Stimulated activated CD8-positive, alpha-beta memory T cell treated with anti-CD3 and anti-CD28 coated beads, Interleukin-7, amount 100 ng/mL, for 24 hours (primary cell): ENCODE results near the gene SPATC1L.
"Not testable (repeated sequence)": the region's sequence is repeated elsewhere in the genome, so short reads cannot be mapped to it uniquely, and the experiment has no call there.

Experiments used
- DNase-seq: peaks from one replicate; pipeline ENCODE4 v3.0.0-alpha.2; 2020; ENCODE audit warnings: low read depth

The SPATC1L gene

DNA sequence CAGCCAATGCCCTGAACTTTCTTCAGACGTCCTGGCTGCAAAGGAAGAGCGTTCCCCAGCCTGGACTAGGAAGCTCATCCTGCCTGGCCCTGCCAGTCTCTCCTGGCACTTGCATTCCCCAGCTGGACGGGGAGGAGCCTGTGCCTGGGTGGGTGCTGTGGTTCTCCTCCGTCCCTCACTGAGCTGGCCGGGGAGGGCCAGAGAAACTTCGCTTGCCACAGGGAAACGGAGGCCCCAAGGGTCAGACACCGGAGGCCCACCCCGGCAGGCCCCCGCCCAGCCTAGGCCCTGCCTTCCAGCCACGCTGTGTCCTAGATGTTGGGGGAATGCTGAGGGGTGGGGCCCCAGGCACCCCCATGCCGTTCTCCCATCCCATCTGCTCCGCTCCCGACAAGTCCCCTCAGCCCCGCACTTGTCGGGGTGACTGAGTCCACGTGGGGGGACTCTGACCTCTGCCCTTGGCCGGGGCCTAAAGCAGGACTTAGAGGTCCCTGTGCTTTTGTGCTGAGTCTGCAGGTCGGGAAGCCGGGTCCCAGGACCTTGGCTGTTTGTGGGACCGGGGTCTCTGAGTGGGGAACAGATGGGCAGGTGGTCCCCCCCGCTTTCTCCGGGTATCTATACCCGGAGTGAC is 33.7 kb downstream of the SPATC1L start:
- no peak for DNase-seq

DNA sequence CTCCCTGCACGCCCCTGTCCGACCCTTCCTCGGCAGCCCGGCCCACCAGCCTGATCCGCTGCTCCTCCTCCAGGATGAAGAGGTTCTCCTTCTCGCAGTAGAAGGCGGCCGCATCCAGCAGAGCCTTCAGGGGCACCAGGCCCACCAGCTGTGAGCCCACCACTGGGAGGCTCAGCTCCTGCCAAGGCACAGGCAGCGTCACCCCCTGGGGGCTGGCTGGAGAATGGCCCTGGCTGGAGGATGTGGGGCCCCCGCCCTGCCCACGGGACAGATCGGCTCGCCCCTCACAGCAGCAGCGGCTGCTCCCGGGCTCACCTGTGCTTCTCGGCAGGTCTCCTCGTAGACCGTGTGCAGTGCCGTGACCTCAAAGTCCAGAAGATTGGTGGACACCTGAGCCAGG is 34.2 kb downstream of the SPATC1L start:
- DNase-seq: no peak

DNA sequence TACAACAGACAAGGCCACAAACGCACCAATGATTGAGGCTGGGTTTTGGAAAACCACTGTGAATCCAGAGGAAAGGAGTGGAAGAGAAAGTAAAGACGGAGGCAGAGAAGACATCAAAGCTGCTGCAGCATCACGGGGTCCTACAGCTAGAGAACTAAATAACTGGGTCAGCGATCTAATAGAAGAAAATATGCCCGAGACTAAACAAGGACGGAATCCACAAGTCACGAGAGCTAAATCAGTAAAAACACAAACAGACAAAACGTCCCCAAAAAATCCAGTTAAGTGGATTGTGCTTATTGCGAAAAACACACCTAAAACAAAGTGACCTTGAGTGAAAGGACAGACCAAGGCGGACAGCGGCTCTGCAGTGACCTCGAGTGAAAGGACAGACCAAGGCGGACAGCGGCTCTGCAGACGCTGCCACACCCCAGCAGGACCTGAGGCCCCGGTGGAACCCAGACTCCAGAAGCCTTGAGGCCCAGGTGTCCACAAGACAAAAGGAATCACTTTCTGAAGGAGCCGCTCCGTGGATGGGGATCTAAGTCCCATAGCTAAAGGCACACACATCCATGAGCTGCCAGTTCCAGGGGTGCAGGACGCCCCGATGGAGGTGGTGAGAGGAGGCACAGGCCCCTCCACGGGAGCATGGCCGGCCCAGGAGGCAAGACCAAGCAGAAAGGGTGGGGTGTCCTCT is 34.9 kb downstream of the SPATC1L start:
- DNase-seq: no peak

DNA sequence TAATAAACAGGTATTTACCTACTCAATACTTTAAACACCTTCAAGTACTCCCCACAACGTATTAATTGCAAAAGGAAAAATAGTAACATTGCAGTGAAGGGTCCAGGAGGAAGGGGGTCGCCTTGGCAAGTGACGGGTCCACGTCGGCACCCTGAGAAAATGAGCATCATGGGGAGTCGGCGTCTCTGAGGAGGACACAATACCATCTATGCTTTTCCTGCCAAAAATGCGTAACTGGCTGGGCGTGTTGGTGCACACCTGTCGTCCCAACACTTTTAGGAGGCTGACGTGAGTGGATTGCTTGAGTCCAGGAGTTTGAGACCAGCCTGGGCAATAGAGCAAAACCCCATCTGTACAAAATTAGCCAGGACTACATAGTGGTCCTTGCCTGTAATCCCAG is 36.2 kb downstream of the SPATC1L start:
- no peak for DNase-seq

DNA sequence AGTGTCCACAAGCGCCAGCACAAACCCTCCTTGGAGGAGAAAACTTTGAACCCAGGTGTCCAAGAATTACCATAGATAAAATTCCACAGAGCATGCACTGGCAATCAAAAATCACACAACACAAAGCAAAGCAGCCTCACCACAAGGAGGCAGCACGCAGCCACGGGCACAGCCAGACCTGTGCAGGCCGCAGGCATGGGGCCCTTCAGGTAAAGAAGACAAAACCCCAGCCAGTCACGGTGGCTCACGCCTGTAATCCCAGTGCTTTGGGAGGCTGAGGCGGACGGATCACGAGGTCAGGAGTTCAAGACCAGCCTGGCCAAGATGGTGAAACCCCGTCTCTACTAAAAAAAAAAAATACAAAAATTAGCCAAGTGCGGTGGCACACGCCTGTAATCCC is 36.8 kb downstream of the SPATC1L start:
- DNase-seq: peak; percentile 9

DNA sequence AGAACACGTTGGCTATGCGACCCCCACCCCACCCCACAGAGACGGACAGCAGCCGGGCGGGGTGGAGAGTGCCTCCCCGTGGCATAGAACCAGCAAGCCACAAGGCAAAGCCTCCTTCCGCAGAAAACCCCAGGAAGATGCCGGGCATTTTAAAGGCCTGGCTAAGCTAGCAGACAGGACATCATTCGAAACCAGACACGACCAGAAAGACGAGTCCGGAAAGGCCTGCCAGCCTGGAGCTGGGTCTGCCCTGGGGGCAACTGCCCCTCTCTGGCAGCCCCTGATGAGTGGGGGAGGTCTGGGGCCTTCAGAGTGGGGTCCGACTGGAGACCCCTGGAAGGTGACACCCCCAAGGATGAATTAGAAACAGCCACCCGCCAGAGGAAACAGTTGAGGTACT is 37.4 kb downstream of the SPATC1L start:
- DNase-seq: no peak

DNA sequence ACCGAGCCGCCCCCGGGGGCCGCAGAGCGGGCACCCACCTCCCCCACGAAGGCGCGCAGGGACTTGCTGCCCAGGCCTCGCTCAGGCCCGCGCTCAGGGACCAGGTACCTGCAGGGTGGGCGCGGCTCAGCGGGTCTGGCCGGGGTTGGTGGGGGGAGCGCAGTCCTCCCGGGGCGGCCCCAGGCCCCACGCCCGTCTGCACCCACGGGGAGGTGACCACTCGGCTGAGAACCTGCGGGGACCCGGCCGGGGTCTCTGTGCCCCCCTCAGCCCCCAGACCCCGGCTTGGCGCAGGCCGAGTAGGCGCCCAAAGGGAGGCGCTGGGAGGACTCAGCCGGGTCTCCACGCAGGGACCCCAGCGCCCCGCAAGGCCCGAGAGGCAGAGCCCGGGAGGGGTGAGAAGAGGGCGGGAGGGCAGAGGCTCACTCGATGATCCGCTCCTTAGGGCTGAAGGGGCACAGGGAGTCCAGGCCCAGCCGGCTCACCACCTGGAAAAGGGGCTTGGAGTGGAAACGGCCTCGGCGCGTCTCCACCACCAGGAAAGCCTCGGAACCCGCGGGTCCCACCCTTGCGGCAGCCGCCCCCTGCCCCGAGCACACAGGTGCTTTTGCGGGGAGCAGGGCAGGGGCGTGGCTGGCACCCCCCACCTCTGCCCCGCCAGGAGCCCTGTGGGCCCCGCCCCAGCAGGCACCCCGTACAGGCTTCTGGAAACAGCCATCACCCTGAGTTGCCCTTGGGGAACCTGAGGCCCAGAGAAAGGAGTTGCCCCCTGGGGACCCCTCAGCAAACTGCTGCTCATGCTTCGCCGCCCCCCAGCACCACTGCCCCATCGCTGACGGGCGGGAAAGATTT is 38.2 kb downstream of the SPATC1L start:
- DNase-seq: no peak

DNA sequence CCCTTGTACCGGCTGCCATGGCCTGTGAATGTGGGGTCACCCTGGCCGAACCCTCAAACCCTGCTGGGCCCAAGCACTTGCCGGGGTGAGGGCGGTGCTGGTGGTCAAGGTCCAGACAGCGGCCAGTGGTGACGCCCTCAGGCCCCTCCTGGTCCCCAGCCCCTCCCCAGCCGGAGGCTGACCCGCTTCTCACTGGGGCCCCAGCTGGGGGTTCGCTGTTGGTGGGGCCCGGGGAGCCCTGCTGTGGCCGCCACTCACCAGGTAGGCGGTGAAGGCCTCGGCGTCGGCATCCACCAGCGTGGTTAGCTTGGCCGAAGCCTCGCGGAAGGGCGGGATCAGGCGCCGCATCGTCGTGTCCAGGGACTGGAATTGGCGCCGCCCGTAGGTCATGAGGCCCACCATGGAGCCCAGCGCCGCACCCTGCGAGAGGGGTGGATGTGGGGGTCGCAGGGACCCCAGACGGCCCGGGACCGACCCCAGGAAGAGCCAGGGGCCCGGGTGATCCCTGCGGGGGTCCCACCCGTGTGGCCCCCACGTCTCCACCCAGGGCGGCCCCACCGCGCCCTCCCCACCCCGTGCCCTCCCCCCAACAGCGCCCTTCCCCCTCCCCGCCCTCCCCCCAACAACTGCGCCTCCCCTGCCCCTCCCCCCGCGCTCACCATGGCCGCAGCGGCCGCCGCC is 39.0 kb downstream of the SPATC1L start:
- no peak for DNase-seq

DNA sequence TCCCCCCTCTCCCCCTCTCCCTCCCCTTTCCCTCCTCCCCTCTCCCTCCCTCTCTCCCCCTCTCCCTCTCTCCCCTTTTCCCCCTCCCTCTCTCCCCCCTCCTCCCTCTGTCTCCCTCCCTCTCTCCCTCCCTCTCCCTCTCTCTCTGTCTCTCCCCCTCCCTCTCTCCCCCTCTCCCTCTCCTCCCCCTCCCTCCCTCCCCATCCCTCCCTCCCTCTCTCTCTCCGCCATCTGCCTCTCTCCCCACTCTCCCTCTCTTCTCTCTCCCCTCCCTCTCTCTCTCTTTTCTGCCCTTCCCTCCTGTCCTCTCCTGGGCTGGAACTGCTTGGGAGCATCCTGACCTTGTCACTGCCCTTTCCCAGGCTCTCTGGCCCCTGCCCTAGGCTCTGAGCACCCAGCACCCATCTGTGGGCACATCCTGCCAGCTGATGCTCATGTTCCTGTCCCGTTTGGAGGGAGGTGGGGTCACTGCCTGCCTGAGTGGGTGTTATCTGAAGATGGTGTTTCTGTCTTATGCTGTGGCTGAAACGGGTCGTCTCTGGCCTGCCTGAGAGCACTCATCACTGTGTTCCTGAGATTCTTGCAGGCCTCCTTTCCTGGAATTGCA is 39.7 kb downstream of the SPATC1L start:
- no peak for DNase-seq

DNA sequence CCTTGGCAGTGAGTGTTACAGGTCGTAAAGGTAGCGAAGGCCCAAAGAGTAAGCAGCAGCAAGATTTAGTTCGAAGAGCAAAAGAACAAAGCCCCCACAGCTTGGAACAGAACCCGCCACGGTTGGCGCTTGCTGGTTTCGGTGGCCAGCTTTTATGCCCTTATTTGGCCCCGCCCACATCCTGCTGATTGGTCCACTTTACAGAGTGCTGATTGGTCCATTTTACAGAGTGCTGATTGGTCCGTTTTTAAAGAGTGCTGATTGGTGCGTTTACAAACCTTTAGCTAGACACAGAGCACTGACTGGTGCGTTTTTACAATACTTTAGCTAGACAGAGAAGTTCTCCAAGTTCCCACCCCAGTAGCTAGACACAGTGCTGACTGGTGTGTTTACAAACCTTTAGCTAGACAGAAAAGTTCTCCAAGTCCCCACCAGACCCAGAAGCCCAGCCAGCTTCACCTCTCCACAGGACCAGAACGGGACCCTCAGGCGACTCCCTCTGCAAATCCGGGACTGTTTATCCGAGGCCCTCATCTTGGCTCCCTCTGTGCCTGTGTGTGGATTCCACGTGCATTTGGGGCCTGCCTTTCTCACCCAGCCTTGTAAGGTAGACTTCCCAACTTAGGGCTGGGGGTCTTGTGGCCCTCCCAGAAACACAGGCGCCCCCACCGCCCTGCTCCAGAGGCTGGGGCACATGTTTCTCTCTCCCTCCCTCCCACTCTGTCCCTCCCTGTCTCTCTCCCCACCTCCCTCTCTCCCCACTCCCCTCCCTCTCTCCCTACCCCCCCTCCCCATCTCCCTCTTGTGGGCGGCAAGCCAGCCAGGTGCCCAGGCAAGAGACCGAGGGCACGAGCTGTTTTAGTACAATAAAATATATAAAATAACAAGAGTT is 41.4 kb downstream of the SPATC1L start:
- DNase-seq: no peak

DNA sequence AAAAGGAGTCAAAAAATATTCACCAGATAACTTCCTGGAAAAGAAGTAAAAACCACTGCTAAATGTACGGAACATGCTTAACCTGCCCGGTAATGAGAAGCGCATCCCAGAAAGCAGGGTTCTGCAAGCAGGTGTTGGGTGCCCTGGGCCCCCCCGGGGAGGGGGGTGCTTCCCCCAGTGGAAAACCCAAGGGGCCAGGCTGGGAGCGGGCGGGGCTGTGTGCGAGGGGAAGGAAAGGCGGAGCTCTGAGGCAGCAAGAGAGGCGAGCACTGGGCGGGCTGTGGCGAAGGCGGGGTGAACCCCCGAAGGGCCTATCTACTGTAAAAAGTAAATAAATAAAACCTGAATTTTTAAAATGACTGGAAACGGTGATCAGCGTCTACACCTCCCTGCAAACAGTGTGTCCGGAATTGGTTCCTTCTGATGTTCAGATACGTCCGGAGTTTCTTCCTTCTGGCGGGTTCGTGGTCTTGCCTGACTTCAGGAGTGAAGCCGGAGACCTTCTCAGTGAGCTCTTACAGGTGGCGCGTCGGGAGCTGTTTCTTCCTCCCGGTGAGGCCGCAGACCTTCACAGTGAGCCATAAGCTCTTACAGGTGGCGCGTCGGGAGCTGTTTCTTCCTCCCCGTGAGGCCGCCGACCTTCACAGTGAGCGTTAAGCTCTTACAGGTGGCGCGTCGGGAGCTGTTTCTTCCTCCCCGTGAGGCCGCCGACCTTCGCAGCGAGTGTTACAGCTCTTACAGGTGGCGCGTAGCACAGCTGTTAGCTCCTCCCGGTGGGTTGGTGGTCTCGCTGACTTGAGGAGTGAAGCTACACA is 42.3 kb downstream of the SPATC1L start:
- DNase-seq: no peak

DNA sequence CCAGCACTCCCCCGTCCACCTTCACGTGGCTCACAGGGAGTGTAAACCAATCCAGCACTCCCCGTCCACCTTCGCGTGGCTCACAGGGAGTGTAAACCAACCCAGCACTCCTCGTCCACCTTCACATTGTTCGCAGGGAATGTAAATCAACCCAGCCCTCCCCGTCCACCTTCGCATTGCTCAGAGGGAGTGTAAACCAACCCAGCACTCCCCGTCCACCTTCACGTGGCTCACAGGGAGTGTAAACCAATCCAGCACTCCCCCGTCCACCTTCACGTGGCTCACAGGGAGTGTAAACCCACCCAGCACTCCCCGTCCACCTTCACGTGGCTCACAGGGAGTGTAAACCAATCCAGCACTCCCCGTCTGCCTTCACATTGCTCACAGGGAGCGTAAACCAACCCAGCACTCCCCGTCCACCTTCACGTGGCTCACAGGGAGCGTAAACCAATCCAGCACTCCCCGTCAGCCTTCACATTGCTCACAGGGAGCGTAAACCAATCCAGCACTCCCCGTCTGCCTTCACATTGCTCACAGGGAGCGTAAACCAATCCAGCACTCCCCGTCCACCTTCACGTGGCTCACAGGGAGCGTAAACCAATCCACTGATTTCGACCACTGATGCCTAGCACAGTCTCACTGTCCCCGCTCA is 43.8 kb downstream of the SPATC1L start:
- not testable (repeated sequence) for DNase-seq

DNA sequence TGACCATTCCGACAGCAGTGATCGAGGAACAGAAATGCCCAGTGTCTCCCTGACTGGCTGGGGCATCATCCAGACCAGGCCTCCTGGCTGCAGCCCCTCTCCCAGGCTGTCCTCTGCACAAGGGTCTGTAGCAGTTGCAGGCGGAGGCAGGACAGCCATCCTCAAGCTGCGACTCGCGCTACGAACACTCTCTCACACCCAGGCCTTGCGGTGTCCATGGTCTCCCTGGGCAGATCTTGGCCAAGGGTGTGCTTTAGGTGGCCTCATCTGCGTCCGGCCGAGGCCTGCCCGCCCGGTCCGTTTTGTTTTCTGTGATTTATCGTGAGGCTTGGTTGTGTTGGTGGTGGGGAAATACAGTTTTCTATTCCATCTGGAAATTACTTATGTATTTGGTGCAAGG is 44.6 kb downstream of the SPATC1L start:
- DNase-seq: no peak

DNA sequence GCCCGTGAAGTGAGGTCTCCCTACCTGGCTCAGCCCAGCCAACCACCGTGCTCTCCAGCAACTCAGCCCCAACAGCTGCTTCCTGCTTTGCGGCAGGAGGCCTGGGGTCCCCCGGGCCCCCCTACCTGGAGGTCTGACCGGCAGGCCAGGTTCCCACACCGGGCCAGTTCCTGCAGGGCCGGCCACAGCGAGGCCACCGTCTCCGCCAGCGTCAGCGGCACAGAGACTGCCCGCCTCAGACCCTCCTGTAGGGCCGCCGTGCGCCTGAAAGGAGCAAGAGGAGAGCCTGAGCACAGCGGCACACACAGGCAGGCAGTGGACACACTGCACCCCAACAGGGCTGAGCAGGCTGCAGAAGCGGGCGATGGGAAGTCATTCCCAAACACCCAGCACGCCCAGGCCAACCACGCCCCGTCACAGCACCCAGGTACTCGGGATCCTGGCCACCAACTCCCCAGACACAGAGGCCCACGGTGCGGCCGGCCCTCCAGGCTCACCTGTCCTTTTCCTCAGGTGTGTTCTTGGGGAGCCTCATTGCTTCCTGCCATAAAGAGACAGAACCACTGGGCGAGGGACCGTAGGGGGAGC is 45.8 kb downstream of the SPATC1L start:
- no peak for DNase-seq

DNA sequence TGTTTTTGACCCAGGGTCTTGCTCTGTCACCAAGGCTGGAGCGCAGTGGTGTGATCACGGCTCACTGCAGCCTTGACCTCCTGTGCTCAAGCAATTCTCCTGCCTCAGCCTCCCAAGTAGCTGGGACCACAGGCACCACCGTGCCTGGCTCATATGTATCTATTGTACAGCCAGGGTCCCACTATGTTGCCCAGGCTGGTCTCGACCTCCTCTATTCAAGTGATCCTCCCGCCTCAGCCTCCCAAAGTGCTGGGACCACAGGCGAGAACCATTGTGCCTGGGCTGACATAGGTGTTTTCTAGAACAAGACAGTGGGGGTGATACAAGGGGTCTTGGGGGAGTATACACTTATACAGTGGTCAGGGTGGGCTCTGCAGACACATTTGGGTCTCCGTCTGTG is 46.4 kb downstream of the SPATC1L start:
- no peak for DNase-seq

DNA sequence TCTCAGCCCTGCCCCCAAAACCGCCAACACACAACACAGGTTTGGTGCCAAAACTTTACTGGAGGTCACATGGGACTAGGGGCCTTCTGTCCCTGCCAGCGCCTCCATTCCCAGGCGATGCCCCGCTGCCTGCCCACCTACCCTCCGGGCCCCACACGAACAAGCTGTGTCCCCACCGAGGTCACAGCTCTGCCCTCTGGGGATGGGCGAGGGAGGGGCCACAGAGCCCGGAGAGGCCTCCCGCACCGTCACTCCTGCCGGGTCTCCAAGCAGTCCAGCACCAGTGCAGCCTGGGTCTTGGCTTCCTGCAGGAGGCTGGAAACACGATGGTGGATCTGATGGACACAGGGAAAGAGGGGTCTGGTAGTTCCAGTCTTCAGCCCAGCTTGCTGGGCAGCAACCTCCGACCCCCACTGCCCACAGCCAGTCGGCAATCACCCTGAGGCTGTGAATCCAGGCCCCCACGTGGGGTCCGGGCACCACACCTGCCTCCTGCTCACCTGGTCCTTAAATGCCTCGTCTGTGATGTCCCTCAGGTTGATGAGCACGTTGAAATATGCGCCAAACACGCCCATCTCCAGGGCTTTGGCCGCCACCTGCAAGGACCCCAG is 47.4 kb downstream of the SPATC1L start:
- DNase-seq: no peak

DNA sequence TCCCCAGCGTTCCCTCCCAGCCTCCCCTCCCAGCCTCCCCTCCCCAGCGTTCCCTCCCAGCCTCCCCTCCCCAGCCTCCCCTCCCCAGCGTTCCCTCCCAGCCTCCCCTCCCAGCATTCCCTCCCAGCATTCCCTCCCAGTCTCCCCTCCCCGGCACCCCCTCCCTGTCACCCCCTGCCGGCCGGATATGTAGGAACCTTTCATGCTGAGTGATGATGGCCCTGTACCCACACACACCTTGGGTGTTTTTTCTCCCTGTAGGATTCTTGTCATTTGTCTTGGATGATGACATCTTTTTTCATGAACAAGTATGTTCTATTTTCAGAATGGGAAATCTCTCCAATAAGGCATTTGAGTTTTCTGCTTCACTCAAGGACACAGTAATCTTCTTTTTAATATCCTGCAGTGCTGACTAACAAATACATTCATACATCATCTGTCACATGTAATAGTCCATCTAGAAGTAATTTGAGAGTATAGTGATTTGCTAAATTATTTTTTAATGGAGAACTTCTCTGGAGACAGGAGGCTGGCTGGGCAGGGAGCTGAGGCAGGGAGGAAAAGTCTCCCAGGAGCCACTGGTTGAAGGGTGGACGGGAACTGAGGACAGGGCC is 48.4 kb downstream of the SPATC1L start:
- no peak for DNase-seq
